ENCODE results near the gene TMEM156.
A peak's percentile ranks its signal among the peaks of the same experiment; 100 is the strongest.

The TMEM156 gene, protein sequence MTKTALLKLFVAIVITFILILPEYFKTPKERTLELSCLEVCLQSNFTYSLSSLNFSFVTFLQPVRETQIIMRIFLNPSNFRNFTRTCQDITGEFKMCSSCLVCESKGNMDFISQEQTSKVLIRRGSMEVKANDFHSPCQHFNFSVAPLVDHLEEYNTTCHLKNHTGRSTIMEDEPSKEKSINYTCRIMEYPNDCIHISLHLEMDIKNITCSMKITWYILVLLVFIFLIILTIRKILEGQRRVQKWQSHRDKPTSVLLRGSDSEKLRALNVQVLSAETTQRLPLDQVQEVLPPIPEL

DNA sequence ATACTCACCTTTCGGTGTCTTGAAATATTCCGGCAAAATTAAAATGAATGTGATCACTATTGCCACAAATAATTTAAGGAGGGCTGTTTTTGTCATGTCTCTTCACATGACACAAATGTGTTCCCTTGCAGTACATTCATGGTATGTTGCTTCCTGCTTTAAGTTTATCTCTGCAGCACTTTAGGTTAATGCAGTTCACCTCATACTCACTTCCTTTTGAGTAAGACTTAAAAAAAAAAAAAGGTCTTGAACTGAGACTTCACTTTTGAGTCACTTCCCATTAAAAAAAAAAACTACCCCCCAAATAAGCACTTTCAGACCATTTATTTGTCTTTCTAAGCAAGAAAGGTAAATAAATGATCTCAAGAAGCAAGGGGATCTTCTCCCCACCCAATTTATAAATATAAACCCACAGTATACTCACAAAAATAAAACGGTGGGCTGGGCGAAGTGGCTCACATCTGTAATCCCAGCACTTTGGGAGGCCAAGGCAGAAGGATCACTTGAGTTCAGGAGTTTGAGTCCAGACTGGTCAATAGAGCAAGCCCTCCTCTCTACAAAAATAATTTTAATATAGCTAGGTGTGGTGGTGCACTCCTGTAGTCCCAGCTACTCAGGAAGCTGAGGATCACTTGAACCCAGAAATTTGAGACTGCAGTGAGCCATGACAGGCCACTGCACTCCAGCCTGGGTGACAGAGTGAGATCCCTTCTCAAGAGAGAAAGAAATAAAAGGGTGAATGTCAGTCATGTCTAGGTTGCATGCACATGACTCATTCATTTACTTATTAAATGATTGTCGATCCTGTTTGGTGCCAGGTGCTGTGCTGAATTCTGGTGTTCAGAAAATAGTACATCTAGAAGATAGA is at the start of gene TMEM156:
Gene TMEM156, minus strand, starts transcription at position 192 of the 868 bp plus-strand sequence. Its CDS starts 96 bp downstream, at position 96.
- ATAC-seq = peak; percentile 88 to 90

DNA sequence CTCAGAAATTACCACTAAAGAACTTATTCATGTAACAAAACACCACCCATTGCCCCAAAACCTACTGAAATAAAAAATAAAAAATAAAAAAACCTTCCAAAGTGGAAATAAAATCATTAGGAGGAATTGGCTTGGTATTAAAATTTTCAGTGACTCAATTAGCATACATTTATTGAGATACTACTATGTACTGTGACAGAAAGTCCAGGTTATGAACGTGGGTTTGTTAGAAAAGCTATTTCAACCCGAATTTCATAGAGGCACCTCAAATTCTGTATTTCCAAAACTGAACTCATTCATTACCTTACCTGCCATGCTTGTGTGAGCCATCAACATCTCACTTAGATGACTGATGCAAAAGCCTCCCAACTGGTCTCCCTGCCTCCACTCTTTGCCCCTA is 46.6 kb upstream of the TMEM156 start:
- ATAC-seq = no peak

DNA sequence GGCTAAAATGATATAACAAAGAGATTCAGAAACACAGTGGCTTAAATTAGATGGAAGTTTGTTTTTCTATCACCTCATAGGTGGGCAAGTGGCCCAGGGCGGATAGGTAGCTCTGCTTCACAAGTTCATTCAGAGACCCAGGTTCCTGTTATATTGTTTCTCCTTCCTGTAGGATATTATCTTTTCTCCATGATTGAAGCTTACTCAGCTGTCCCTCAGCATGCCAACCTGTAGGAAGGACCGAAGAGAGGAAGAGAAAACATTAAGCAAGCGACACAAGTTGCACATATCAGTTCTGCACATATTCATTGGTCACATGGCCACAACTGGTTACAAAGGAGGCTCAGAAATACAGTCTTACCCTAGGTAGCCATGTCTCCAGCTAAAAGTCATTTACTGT is 36.7 kb upstream of the TMEM156 start:
- ATAC-seq = no peak

DNA sequence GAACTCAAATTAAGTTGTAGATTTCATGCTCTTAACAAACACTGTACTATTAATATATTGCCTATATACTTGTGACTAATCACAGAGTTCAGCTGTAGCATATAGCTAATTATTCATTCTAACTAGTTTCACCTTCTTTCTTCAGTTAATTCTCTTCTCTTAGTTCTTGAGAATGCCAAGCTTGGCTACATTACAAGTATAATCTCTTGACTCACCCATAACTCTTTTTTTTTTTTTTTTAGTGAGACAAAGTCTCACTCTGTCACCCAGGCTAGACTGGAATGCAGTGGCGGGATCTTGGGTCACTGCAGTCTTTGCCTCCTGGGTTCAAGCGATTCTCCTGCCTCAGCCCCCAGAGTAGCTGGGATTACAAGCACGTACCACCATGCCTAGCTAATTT is 35.2 kb upstream of the TMEM156 start:
- ATAC-seq = no peak

DNA sequence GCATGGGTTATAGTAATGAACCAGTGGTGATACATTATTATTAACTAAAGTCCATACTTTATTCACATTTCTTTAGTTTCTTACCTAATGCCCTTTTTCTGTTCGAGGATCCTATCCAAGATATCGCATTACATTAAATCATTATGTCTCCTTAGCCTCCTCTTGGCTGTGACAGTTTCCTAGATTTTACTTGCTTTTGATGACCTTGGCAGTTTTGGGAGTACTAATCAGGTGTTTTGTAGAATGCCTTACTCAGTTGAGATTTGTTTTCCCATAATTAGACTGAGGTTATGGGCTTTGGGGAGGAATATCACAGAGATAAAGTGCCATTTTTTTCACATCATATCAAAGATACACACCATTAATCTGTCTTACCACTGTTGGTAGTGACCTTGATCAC is 34.8 kb upstream of the TMEM156 start:
- ATAC-seq = no peak

DNA sequence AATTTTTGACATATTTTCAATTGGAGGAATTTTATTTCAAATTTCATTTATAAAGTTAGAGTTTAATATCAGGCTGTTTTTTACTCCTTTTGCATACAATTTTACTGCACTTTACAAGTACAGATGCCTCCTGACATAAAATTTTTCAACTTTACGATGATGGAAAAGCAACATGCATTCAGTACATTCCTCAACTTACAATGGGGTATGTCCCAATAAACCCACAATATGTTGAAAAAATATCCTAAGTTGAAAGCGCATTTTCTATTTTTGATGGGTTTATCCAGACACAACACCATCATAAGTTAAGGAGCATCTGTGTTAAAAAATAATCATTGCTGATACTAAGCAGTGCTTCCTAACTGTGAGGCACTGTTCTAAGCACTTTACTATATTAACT is 34.2 kb upstream of the TMEM156 start:
- ATAC-seq = no peak

DNA sequence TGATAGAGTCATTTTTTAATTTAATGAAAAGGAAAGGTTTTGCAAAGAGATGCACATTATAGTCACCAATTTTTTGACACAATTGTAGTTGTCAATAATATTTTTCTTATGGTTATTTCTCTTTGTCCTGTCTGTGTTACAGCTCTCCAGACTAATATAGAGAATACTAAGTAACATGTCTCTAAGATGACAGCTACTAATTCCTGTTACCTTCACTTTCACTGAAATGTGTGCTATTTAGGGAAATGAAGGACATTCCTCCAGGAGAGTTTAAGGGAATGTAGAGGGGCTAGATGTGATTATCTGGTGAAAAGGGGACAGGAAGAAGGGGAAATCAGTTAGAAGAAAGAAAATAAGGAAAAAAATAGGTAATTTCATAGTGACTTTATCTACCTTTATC is 31.2 kb upstream of the TMEM156 start:
- no peak for ATAC-seq

DNA sequence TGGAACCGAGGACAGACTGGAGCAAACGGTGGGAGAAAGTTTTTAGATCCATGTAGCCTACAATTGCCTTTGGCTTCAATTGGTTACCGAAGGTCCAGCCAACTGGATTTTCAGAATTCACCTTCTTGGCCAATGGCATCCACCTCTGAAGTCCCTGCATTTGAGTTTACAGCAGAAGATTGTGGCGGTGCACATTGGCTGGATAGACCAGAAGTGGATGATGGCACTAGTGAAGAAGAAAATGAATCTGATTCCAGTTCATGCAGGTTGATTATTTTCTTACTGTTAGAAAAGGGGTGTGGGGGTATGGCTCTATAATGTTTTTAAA is 30.5 kb upstream of the TMEM156 start:
- no peak for ATAC-seq

DNA sequence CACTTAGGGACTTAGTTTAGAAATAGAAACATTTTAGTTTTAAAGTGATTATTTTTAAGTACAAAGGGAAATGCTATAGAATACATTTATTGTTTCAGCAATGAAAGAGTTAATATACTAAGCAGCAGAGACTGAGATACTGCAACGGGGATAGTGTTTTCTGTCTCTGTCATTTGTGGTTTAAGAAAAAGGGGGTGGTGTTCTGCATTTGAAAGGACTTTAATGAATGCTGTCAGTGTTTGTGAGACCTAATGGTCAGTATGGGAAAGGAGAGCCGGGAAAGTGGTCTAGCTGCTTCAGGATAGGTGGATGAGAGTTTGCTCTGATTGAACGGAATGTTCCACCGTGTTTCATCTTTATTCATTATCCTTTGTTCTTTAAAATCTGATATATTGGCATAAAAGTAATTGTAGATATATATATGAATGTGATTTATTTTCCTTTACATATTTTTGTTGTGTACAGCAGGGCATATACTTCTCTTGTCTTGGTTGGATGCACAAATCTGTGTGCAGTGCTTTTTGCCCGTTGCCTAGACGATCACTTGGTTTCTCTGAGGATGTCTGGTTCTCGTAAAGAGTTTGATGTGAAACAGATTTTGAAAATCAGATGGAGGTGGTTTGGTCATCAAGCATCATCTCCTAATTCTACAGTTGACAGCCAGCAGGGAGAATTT is 30.0 kb upstream of the TMEM156 start, which contains the start of gene KLHL5:
Gene KLHL5, plus strand, starts transcription at position 139 of the 676 bp plus-strand sequence. Its CDS starts 421 bp downstream, at position 560.
- ATAC-seq = no peak

DNA sequence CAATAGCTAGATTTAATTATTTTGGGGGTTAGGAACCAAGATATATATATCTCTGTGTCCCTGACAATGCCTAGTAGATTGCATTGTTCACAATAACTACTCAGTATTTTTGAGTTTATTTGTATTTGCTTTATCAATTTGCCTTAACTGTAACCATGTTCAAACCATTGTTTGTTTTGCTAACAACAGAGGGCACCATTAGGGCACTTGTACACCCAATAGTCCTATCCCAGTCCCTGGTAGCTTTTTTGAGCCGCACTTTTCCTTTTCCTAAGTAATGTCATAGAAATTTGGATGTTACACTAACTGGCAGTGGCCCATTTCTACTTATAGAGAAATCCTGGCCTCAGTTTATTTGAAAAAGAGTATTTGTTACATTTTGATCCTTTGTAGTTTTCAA is 29.2 kb upstream of the TMEM156 start:
- no peak for ATAC-seq

DNA sequence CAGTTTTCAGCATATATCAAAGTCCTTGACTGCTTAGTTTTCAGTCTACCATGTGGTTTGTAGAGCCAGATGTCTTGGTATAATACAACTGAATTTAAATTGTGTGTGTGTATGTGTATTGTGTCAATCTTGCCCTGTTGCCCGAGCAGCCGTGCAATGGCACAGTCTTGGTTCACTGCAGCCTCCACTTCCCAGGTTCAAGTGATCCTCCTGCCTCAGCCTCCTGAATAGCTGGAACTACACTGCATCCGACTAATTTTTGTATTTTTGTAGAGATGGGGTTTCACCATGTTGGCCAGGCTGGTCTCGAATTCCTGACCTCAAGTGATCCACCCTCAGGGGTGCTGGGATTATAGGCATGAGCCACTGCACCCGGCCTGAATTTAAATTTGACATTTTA is 23.8 kb upstream of the TMEM156 start:
- ATAC-seq = no peak

DNA sequence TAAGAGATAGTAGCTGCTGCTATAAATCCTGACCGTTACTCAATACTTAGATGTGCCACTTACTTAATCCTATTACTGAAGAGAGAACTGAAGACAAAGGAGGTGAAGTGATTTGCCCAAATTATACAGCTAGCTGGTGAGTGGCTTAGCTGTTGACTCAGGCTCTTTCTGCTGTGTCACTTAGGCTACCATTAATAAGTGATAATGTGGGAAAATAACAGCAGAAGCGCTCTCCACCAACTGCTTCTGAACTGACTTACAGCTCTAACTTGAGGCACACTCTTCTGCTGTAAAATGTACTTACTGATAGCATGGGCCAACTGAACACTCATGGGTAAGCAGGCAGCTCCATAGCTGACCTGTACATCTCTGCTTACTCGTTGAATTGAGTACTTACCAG is 22.3 kb upstream of the TMEM156 start:
- ATAC-seq = no peak

DNA sequence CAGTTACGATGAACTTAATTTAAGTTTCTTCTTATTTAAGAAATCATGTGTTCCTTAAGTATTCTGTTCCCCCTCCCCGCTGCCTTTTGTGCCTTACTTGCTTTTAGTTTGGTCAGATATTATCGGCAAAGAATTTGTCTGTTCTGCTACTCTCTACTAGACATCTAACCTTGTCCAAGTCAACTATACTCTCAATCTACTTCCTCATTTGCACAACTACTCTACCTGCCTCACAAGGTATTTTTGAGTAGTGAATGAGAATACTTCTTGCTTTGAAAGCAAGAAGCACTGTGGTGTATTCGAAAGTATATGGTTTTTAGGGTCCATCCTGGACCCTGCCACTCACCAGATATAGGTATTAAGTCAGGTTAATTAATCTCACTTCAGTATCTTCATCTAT is 21.8 kb upstream of the TMEM156 start:
- no peak for ATAC-seq

DNA sequence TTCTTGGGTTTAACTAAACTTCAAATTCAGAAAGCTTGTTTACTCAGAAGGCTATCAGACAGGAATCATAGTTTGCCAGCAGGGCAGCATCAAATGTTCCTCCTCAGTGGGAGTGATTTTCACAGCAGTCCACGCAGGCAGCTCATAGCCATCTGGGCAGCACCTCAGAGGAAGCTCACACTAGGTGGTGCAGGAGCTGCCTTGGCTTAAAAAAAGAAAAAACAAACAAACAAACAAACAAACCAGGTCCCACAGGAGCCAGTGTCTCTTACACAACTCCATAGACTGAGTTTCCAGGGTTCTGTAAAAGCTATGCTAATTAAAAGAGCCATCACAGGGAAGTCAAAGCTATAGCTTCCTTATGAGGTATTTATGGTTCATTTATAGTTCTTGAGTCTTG is 19.3 kb upstream of the TMEM156 start:
- no peak for ATAC-seq

DNA sequence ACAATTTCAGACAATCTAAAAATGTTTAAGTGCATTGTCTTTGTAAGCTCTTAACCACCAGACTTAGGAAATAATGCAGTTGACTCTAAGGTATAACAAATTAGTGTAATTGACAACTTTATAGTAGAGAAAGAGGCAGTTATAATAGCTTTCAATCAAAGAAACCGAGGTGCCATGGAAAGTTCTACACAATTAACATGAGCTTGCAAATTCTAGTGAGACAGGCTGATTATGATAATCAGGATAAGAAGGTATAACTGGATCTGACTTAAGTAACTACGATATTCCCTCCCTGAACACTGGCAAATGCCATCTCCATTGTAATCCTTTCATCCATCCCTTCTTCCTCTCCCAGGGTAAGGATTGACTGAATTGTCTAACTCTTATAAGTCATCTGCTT is 18.4 kb upstream of the TMEM156 start:
- no peak for ATAC-seq

DNA sequence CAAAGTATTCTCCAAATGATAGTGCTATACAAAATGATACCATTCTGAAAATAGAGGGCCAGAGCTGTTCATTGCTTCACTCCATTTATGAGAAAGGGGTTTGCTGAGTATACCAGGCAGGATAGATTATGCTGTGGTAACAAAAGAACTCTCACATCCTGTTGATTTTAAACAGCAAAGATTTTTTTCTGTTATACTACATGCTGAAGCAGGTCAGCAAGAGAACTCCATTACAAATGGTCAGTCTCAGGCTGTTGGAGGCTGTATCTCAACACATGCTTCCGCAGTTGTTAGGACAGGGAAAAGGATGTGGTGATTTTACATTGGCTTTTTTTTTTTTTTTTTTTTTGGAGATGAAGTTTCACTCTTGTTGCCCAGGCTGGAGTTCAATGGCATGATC is 16.1 kb upstream of the TMEM156 start:
- no peak for ATAC-seq

DNA sequence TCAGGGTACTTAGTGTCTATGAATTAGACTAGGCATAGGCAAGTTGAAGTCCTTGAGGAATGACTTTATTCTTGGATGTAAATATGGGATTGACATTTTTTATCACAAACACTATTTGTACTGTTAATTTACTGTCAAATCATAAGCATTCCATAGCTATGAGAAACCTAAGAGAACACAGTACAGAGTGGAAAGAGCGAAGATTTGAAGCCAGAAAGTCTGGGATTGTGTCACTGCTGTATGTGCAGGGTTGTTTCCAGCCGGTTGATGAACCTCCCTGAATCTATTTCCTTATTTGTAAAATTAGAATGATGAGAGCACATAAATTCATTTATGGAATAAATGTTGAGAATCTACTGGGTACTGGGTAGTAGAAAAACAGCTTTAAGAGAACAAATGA is 15.5 kb upstream of the TMEM156 start:
- ATAC-seq = no peak

DNA sequence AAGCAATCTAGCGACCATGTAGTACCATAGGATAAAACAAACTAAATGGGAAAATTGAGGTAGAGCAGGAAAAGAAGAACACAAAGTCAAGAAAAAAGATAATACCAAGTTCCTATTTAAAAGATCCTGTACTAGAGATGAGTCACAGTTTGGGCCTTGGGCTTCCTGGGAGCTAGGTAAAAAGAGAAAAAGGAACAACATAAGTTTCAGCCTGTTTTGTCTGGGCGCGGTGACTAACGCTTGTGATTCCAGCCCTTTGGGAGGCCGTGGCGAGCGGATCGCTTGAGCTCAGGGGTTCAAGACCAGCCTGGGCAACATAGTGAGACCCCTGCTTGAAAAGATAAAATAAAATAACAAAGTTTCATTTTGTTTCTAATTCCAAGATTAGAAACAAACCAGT is 14.0 kb upstream of the TMEM156 start:
- ATAC-seq = no peak

DNA sequence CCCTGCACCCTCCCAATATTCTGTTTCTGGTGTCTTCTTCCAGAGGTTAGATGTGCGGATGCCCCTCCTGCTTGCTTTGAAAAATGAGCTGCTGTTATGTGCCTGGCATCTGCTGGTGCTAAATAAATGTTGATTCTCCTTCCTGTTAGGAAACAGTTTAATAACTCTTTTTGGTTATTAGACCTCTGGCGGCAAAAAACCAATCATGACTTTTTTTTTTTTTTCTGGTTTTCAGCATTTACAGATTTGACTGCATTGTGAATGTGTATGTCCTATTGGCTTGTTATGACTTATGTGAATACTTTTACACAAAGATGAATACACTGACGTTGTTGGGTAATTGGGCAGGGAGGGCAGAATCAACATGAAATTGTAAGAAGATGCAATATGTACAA is 13.6 kb upstream of the TMEM156 start:
- ATAC-seq = peak in 1 of 2 donors; percentile 11

DNA sequence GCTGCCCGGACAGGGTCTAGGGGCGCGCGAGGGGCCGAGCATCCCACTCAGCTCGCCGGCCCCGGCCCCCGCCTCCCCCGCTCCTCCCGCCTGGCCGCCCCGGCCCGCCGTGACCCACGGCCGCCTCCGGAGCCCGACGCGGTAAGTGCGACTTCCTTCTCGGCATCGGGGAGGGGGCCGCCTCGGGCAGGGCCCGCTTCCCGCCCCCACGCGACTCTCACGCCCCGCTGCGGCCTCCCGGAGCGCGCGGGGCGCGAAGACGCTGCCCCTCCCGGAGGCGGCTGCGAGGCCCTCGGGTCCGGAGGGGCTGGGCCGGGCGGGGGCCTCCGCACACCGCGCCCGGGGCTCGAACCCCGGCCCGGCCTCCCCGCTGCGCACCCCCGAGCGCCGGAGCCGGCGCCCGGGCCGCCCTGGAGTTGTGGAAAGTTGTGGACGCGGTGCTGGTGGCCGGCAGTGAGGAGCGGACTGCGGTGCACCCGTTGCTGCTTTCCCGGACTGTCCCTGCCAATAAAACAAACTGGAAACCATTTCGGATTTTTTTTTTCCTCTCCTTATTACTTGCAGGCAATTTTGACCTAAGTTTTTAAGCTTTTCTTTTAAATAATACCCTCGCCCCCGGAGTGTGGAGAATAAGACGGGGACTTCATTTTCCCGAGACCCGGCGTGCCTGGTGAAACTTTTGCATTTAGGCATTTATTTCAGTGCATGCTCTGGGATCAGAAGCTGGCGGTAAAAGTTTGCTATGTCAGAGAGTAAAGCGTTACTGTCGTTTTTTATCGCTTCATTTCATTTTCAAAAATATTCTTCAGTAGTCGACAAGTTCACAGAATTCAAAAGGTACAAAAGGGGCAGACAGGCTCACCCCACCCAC is 13.0 kb upstream of the TMEM156 start:
- ATAC-seq = peak; percentile 11 to 12

DNA sequence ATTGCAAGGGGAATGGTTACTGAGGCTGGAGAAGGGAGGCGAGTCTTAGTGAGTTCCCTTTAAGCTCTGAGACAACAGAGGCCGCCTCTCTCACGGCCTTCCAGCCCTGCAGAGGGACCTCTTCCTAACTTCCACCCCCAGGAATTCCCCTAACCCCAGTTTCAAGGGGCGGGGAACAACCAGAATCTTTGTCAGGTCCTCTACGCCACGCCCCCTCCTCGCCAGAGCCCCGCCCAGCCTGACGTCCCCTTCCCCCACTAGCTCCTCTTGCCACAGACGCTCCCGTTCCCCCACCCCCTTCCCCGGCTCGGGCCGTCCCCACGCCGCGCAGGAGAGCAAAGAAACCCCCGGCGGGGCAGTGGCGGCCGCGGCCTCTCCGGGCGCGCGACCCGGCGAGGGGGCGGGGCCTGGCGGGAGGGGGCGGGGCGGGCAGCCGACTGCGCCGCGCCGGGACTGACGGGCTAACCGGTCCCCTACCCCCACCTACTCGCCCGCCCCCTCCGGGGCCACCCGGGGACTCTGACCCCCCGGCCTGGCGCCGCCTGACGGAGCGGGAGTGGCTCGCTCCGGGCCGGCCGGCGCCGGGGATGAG is 12.3 kb upstream of the TMEM156 start:
- ATAC-seq = peak; percentile 84 to 88

DNA sequence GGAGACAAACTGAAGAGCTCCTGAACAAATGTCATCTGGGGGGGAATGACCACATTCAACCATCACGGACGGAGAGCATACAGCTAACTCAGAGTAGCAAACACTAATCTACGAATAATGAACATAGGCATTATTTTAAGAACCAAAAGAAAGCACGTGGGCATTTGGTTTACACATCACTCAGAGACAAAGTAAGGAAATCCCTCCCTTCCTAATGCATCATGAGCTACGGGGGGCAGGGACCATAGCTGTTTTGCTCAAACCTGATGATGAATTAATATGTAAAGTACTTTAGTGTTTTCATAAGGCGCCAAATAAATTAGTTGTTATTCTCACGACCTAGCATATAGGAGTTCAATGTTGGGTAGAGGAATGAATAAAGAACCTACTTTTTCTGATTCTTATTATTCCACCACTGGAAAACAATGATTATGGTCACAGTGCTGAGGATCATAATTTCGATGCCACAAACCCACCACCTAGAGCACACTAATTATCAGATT is 11.7 kb upstream of the TMEM156 start:
- ATAC-seq = peak; percentile 15 to 18
